Keratinocyte (primary cell): ENCODE results near the gene AFAP1L1. TPM values are rescaled to one million over a fixed set of nuclear protein-coding genes. Genes with fewer than 3 reads are reported as not detected.

Experiments
- DNase-seq: peaks from one replicate; pipeline ENCODE4 v3.0.0-alpha.2; 2011; ENCODE audit warnings: low read depth, missing footprints, low spot score
- FAIRE-seq: peaks from 2 replicates; lab custom pipeline; 2011; peaks lifted over from hg19 to GRCh38; lab: Jason Lieb, UNC
- H2AFZ ChIP-seq: 2 replicates; pipeline ENCODE4 v1.6.0; 2012; ENCODE audit warnings: low read length, control low read depth, inconsistent platforms; ENCODE audit not compliant: control insufficient read depth
- H3K27ac ChIP-seq: 2 replicates; pipeline ENCODE4 v1.5.1; 2011; ENCODE audit warnings: low read length; ENCODE audit not compliant: control insufficient read depth, insufficient read depth
- H3K27me3 ChIP-seq: 3 replicates; pipeline ENCODE4 v1.6.0; 2011; ENCODE audit warnings: low read length; ENCODE audit not compliant: control insufficient read depth, insufficient read depth; ENCODE audit errors: extremely low read depth
- H3K36me3 ChIP-seq, 2 experiments: 2 replicates in 1 of 2; 3 replicates in 1 of 2; pipeline ENCODE4 v1.5.1; 2011; ENCODE audit warnings: low read length in 2 of 2, mild to moderate bottlenecking in 1 of 2; ENCODE audit not compliant: control insufficient read depth in 2 of 2, insufficient read depth in 2 of 2; ENCODE audit errors: extremely low read depth in 1 of 2
- H3K4me1 ChIP-seq: 3 replicates; pipeline ENCODE4 v1.5.1; 2011; ENCODE audit warnings: low read length; ENCODE audit not compliant: control insufficient read depth, insufficient read depth; ENCODE audit errors: extremely low read depth
- H3K4me2 ChIP-seq: 3 replicates; pipeline ENCODE4 v1.6.0; 2011; ENCODE audit warnings: low read depth, low read length; ENCODE audit not compliant: control insufficient read depth, insufficient read depth; ENCODE audit errors: extremely low read depth
- H3K4me3 ChIP-seq, 3 experiments: fragments of 200-600 bp in 1 of 3; sonication (generic) in 1 of 3; 2 replicates in 2 of 3; 3 replicates in 1 of 3; pipeline ENCODE4 v1.5.1; 2011 to 2016; ENCODE audit warnings: low read length in 3 of 3, mild to moderate bottlenecking in 3 of 3, control low read depth in 2 of 3, inconsistent platforms in 1 of 3, low read depth in 1 of 3, mixed read lengths in 1 of 3, mixed run types in 1 of 3, moderate library complexity in 1 of 3; ENCODE audit not compliant: control insufficient read depth in 2 of 3, insufficient read depth in 2 of 3; ENCODE audit errors: extremely low read depth in 1 of 3
- H3K79me2 ChIP-seq: 2 replicates; pipeline ENCODE4 v1.6.0; 2012; ENCODE audit warnings: low read length; ENCODE audit not compliant: control insufficient read depth, insufficient read depth
- H3K9ac ChIP-seq: 3 replicates; pipeline ENCODE4 v1.6.0; 2011; ENCODE audit warnings: low read length; ENCODE audit not compliant: control insufficient read depth, insufficient read depth; ENCODE audit errors: extremely low read depth
- H3K9me1 ChIP-seq: 3 replicates; pipeline ENCODE4 v1.6.0; 2011; ENCODE audit warnings: low read length; ENCODE audit not compliant: control insufficient read depth, insufficient read depth; ENCODE audit errors: extremely low read depth
- H3K9me3 ChIP-seq: 2 replicates; pipeline ENCODE4 v1.5.1; 2012; ENCODE audit warnings: low read depth, low read length; ENCODE audit not compliant: control insufficient read depth
- H4K20me1 ChIP-seq: 3 replicates; pipeline ENCODE4 v1.6.0; 2011; ENCODE audit warnings: low read length; ENCODE audit not compliant: control insufficient read depth, insufficient read depth; ENCODE audit errors: extremely low read depth
- CTCF ChIP-seq, 3 experiments: IDR thresholded peaks in 1 of 3; conservative IDR thresholded peaks in 1 of 3; optimal IDR thresholded peaks in 1 of 3; 2 replicates in 2 of 3; 3 replicates in 1 of 3; pipeline versions ENCODE3 to v1.5.1; 2011; ENCODE audit warnings: low read length in 3 of 3, mild to moderate bottlenecking in 3 of 3, moderate library complexity in 2 of 3, control low read depth in 1 of 3, inconsistent platforms in 1 of 3; ENCODE audit not compliant: insufficient read depth in 2 of 3; ENCODE audit errors: extremely low read depth in 1 of 3
- EZH2 ChIP-seq: IDR thresholded peaks from one replicate; pipeline ENCODE4 v1.6.1; 2012; ENCODE audit warnings: inconsistent platforms, mild to moderate bottlenecking, low read length, moderate library complexity
- dilution Hi-C: fragments of 300-500 bp; cut with MboI; formaldehyde crosslinking; loops from one replicate; pipeline ENCODE4 v1.7.0; 2020; ENCODE audit warnings: low sequenced_read_pairs; ENCODE audit not compliant: extremely low pct_ligation_motif_present
- polyA plus RNA-seq, 5 experiments: library from polyadenylated mRNA; depleted of rRNA in 3 of 5; stranded (reverse) in 3 of 5; stranded (forward) in 1 of 5; unstranded in 1 of 5; fragments of >200 nt; gene quantifications; 1 replicate in 1 of 5; 2 replicates in 3 of 5; 3 replicates in 1 of 5; pipeline versions ENCODE4 v1.2.1 to v1.2.3, GENCODE V29; 2011 to 2012; ENCODE audit warnings: missing spikeins in 2 of 5, low read depth in 1 of 5, low replicate concordance in 1 of 5

The AFAP1L1 gene
- polyA plus RNA-seq, 1 donor (not counting 4 experiments of a cell fraction or from before 2014, with no cell fraction given): 4.6 TPM

- peaks cover 0 to 3% of the 10 kb centered on the region in 2 experiments for H3K36me3 ChIP-seq
- H3K9ac ChIP-seq: no peak overlapping the region
- H3K27ac ChIP-seq: no peak overlapping the region
- dilution Hi-C loops: no loop called here
- peaks cover 7% of the 10 kb centered on the region for H3K4me1 ChIP-seq
- peaks cover 4% of the 10 kb centered on the region for H3K79me2 ChIP-seq
- no peak for TF ChIP-seq CTCF (optimal IDR thresholded peaks at IDR 0.05 in 1 of 3, IDR thresholded peaks at IDR 0.05 in 1 of 3, conservative IDR thresholded peaks at IDR 0.05 in 1 of 3; ENCODE audit: extremely low read depth in 1 of 3, insufficient read depth in 2 of 3, low read length in 3 of 3)
- H3K4me3 ChIP-seq: no peak overlapping the region
- no peaks in the 10 kb centered on the region for H3K9me3 ChIP-seq
- no peak overlapping the region for H2AFZ ChIP-seq
- H3K27me3 ChIP-seq: no peaks in the 10 kb centered on the region
- DNase-seq (no peak), FAIRE-seq (no peak)
- H3K4me2 ChIP-seq: peak overlapping the region; percentile 87
- no peaks in the 10 kb centered on the region for H4K20me1 ChIP-seq
- H3K9me1 ChIP-seq: no peaks in the 10 kb centered on the region
These were observed 87.3 kb downstream of the AFAP1L1 start for GRCh38 chr5:149358868-149359495.

GRCh38 chr5:149360272-149360671 is 88.6 kb downstream of the AFAP1L1 start:
- no peak overlapping the region for H2AFZ ChIP-seq
- H3K9me1 ChIP-seq: no peaks in the 10 kb centered on the region
- peaks cover 7% of the 10 kb centered on the region for H3K4me1 ChIP-seq
- H3K36me3 ChIP-seq: no peaks in the 10 kb centered on the region
- H3K4me3 ChIP-seq: no peak overlapping the region
- H3K9ac ChIP-seq: no peak overlapping the region
- no peak for TF ChIP-seq CTCF (optimal IDR thresholded peaks at IDR 0.05 in 1 of 3, IDR thresholded peaks at IDR 0.05 in 1 of 3, conservative IDR thresholded peaks at IDR 0.05 in 1 of 3; ENCODE audit: extremely low read depth in 1 of 3, insufficient read depth in 2 of 3, low read length in 3 of 3)
- no peak for TF ChIP-seq EZH2
- peaks cover 4% of the 10 kb centered on the region for H3K79me2 ChIP-seq
- FAIRE-seq (no peak), DNase-seq (no peak)
- no peaks in the 10 kb centered on the region for H3K9me3 ChIP-seq
- H3K27me3 ChIP-seq: no peaks in the 10 kb centered on the region
- no peak overlapping the region for H3K27ac ChIP-seq
- dilution Hi-C loops: no loop called here
- no peaks in the 10 kb centered on the region for H4K20me1 ChIP-seq
- H3K4me2 ChIP-seq: no peak overlapping the region
